H1 (cell line): ENCODE data around the gene TBL1Y. TPM values are rescaled to one million over a fixed set of nuclear protein-coding genes. Genes with fewer than 3 reads are reported as not detected.

Experiments used
- BACH1 ChIP-seq: IDR thresholded peaks from 2 replicates; pipeline ENCODE4 v1.6.1; 2012; ENCODE audit warnings: low read length, improper control_type of control experiment
- FOSL1 ChIP-seq: IDR thresholded peaks from 2 replicates; pipeline ENCODE4 v1.6.1; 2011; ENCODE audit warnings: mild to moderate bottlenecking, low read depth, low read length, moderate library complexity; ENCODE audit not compliant: insufficient read depth
- polyA plus RNA-seq, 7 experiments: library from polyadenylated mRNA; depleted of rRNA in 3 of 7; stranded (reverse) in 5 of 7; unstranded in 2 of 7; fragments of >200 nt in 5 of 7; fragments of 200-250 nt in 2 of 7; gene quantifications; 1 replicate in 5 of 7; 2 replicates in 1 of 7; 4 replicates in 1 of 7; pipeline versions ENCODE4 v1.2.1 to v1.2.3, GENCODE V29; 2011 to 2013; ENCODE audit warnings: missing spikeins in 2 of 7, mixed read lengths in 2 of 7
- total RNA-seq: library from RNA; stranded (reverse); fragmentation: NEBNext Ultra II Directional; extraction: Animal tissue kit (Norgen Biotek cat#: 25700); gene quantifications from 2 replicates; pipeline ENCODE4 v1.2.1, GENCODE V29; 2021

The TBL1Y gene
- total and polyA plus RNA-seq, 2 of the 8 experiments (the other 6 are each of a cell fraction or from before 2014, with no cell fraction given) = 2.5 to 4.2 TPM

DNA sequence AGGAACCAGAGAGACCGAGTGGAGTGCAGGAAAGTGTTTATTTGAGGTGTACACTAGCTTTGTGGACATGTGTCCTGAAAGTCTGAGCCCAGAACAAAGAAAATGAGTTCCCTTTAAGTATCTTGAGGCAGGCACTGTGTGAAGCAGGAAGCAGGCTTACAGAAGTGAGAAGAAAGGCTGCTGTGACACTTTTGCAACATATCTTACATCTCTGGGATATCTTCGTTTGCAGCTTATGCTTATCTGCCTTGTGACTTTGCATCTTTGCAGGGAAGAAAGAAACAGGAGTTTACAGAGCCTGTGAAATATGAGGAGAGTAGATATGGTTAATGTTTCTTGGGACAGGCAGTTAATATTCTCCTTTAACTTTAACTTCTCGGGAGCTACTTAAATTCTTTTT lies 92.1 kb downstream of the TBL1Y start (continued):
- TF ChIP-seq BACH1 = no peak
- TF ChIP-seq FOSL1 = no peak
